ENCODE data around the gene GTF2E1.

Gene GTF2E1

DNA sequence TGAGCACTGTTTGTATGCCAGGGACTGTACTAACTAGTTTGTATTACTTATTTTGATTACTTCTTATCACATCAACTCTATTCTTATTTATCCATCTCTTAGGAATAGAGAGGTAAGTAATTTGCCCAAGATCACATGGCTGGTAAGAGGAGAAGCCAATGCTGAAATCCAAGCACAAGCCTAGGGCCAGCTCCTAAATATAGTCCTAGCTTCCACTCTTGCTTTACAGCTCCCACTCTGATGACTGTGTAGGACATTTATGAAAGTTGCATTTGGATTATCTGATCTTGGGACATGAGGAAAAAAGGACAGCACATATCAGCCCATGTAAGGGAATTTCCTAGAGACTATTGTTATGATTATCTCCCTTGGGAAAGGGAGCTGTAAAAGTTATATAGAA lies 58.1 kb downstream of the GTF2E1 start:
- ChIA-PET POLR2A (no interaction called here), CTCF (no interaction called here)
- TF ChIP-seq BHLHE40 (IDR thresholded peaks at IDR 0.05; ENCODE audit: borderline replicate concordance) (no peak), FOXA1 (IDR thresholded peaks at IDR 0.05) (no peak), ARNT (IDR thresholded peaks at IDR 0.05) (no peak), TARDBP (IDR thresholded peaks at IDR 0.05) (no peak), LEF1 (IDR thresholded peaks at IDR 0.05; ENCODE audit: borderline replicate concordance) (no peak), HDGF (IDR thresholded peaks at IDR 0.05; ENCODE audit: borderline replicate concordance) (no peak), CTBP1 (IDR thresholded peaks at IDR 0.05; ENCODE audit: borderline replicate concordance) (no peak), FOXM1 (IDR thresholded peaks at IDR 0.05; ENCODE audit: borderline replicate concordance) (no peak), SP1 (IDR thresholded peaks at IDR 0.05) (no peak), L3MBTL2 (conservative IDR thresholded peaks at IDR 0.05) (no peak), ELF4 (IDR thresholded peaks at IDR 0.05) (no peak), NFRKB (IDR thresholded peaks at IDR 0.05) (no peak), ZNF384 (IDR thresholded peaks at IDR 0.05) (no peak), SUZ12 (IDR thresholded peaks at IDR 0.05) (no peak), FOXK2 (IDR thresholded peaks at IDR 0.05) (no peak)
- TF ChIP-seq, protein P1, sequence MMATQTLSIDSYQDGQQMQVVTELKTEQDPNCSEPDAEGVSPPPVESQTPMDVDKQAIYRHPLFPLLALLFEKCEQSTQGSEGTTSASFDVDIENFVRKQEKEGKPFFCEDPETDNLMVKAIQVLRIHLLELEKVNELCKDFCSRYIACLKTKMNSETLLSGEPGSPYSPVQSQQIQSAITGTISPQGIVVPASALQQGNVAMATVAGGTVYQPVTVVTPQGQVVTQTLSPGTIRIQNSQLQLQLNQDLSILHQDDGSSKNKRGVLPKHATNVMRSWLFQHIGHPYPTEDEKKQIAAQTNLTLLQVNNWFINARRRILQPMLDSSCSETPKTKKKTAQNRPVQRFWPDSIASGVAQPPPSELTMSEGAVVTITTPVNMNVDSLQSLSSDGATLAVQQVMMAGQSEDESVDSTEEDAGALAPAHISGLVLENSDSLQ (IDR thresholded peaks at IDR 0.05) = no peak
- no peak for DNase-seq (ENCODE audit: extremely low spot score)

DNA sequence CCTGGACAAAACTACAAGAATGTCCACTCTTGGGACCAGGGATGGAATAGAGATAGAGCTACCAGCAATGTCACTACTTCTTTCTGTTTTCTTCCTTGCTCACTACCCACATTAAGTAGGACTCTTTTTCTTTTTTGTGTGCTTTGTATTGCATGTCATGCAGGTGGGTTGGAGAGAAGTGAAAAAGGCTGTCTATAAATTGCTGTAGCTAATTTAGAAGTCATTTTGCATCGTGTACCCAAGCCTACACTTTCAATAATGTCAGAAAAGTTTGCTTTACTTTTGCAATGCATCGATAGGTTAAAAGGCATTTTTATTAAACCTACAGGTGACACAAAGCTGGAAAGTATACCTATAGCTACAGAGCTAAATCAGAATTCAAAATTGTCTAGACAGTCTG lies 58.9 kb downstream of the GTF2E1 start:
- no peak for TF ChIP-seq HDGF (IDR thresholded peaks at IDR 0.05; ENCODE audit: borderline replicate concordance)
- no peak for TF ChIP-seq BHLHE40 (IDR thresholded peaks at IDR 0.05; ENCODE audit: borderline replicate concordance)
- no peak for TF ChIP-seq L3MBTL2 (conservative IDR thresholded peaks at IDR 0.05)
- no peak for TF ChIP-seq CTBP1 (IDR thresholded peaks at IDR 0.05; ENCODE audit: borderline replicate concordance)
- TF ChIP-seq FOXM1 (IDR thresholded peaks at IDR 0.05; ENCODE audit: borderline replicate concordance) = no peak
- TF ChIP-seq ZNF384 (IDR thresholded peaks at IDR 0.05) = no peak
- TF ChIP-seq, protein P1 (IDR thresholded peaks at IDR 0.05) = no peak
- TF ChIP-seq FOXA1 (IDR thresholded peaks at IDR 0.05) = no peak
- TF ChIP-seq SP1 (IDR thresholded peaks at IDR 0.05) = no peak
- TF ChIP-seq SUZ12 (IDR thresholded peaks at IDR 0.05) = no peak
- no peak for TF ChIP-seq ELF4 (IDR thresholded peaks at IDR 0.05)
- no peak for TF ChIP-seq FOXK2 (IDR thresholded peaks at IDR 0.05)
- no peak for TF ChIP-seq NFRKB (IDR thresholded peaks at IDR 0.05)
- no peak for TF ChIP-seq TARDBP (IDR thresholded peaks at IDR 0.05)
- no peak for TF ChIP-seq ARNT (IDR thresholded peaks at IDR 0.05)
- no peak for TF ChIP-seq LEF1 (IDR thresholded peaks at IDR 0.05; ENCODE audit: borderline replicate concordance)
- POLR2A ChIA-PET = no interaction called here
- CTCF ChIA-PET = no interaction called here
- no peak for DNase-seq (ENCODE audit: extremely low spot score)

DNA sequence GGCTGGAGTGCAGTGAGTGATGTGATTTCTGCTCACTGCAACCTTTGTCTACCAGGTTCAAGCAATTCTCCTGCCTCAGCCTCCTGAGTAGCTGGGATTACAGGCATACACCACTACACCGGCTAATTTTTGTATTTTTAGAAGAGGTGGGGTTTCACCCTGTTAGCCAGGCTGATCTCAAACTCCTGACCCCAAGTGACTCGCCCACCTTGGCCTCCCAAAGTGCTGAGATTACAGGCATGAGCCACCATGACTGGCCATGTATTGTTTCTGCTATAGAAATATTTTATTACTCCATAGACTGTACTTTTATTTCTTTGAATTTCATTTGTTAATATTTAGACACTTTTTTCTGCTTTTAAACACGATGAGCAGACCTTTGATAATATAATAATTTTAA lies 60.4 kb downstream of the GTF2E1 start:
- ChIA-PET POLR2A (no interaction called here), CTCF (no interaction called here)
- no peak for DNase-seq (ENCODE audit: extremely low spot score)
- TF ChIP-seq, protein P1 (IDR thresholded peaks at IDR 0.05) = no peak
- TF ChIP-seq SUZ12 (IDR thresholded peaks at IDR 0.05) (no peak), CTBP1 (IDR thresholded peaks at IDR 0.05; ENCODE audit: borderline replicate concordance) (no peak), SP1 (IDR thresholded peaks at IDR 0.05) (no peak), FOXA1 (IDR thresholded peaks at IDR 0.05) (no peak), NFRKB (IDR thresholded peaks at IDR 0.05) (no peak), LEF1 (IDR thresholded peaks at IDR 0.05; ENCODE audit: borderline replicate concordance) (no peak), TARDBP (IDR thresholded peaks at IDR 0.05) (no peak), FOXK2 (IDR thresholded peaks at IDR 0.05) (no peak), BHLHE40 (IDR thresholded peaks at IDR 0.05; ENCODE audit: borderline replicate concordance) (no peak), ARNT (IDR thresholded peaks at IDR 0.05) (no peak)

DNA sequence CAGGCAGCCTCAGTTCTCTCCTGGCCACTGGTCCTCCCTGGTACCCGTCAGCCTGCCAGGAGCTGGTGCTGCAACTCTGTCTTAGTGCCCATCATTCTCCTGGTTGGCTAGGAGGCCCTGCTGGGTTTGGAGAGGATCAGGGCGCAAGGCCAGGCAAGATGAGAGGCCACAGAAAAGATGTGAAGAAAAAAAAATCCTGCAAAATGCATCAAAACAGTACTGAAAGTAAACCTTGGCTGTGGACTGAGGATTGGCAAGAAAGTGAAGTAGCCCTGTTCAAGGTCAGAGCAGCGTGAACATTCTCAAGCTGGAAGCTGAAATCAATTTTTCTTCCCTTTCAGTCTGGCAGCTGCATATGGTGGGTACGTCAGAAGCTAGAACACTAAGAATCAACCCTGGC lies 74.2 kb downstream of the GTF2E1 start:
- POLR2A ChIA-PET = no interaction called here
- no peak for DNase-seq (ENCODE audit: extremely low spot score)
- TF ChIP-seq HDGF (IDR thresholded peaks at IDR 0.05; ENCODE audit: borderline replicate concordance) (no peak), TARDBP (IDR thresholded peaks at IDR 0.05) (no peak), FOXK2 (IDR thresholded peaks at IDR 0.05) (no peak), BHLHE40 (IDR thresholded peaks at IDR 0.05; ENCODE audit: borderline replicate concordance) (no peak), FOXA1 (IDR thresholded peaks at IDR 0.05) (no peak), CTBP1 (IDR thresholded peaks at IDR 0.05; ENCODE audit: borderline replicate concordance) (no peak), SP1 (IDR thresholded peaks at IDR 0.05) (no peak), LEF1 (IDR thresholded peaks at IDR 0.05; ENCODE audit: borderline replicate concordance) (no peak), ARNT (IDR thresholded peaks at IDR 0.05) (no peak), ZNF384 (IDR thresholded peaks at IDR 0.05) (no peak), ELF4 (IDR thresholded peaks at IDR 0.05) (no peak), SUZ12 (IDR thresholded peaks at IDR 0.05) (no peak)
- TF ChIP-seq, protein P1 (IDR thresholded peaks at IDR 0.05) = no peak
- CTCF ChIA-PET = no interaction called here

DNA sequence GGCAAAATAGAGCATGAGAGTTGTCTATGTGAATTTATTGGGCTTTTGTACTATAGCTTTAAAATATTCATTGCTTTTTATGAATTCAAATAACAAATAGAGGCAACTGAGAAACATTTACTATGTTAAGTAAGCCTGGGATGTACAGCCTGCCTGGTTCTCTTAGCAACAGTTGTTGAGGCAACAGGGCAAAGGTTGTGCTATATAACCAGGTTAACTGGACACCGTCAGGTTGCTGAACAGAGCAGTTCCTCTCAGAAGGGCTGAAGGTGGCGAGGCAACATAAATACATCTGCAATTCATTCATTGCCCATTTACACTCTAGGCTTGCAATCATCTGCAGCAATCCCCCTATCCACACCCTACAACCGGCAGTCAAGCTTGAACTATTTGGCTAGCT lies 78.2 kb downstream of the GTF2E1 start:
- DNase-seq (ENCODE audit: extremely low spot score) = no peak
- ChIA-PET POLR2A (no interaction called here), CTCF (no interaction called here)
- no peak for TF ChIP-seq BHLHE40 (IDR thresholded peaks at IDR 0.05; ENCODE audit: borderline replicate concordance)

DNA sequence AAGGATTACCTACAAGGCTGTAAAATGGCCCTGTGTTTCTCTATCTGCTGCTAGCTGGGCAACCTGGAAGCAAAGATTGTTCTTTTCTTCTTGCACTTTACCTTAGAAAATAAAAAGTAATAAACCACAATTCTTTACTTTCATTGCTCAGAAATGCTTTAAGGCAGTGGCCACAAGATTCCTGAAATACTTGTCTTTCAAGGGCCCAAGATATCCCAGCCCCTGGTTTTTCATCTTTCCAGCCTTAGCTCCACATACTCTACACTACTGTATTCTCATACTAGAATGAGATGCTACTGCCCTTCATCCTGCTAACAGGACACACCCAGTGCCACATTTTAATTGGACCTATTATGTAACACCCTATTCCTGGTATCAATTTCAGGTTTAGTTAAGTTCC lies 78.9 kb downstream of the GTF2E1 start:
- POLR2A ChIA-PET = no interaction called here
- CTCF ChIA-PET = no interaction called here
- DNase-seq (ENCODE audit: extremely low spot score) = no peak
- TF ChIP-seq TARDBP (IDR thresholded peaks at IDR 0.05) (no peak), CTBP1 (IDR thresholded peaks at IDR 0.05; ENCODE audit: borderline replicate concordance) (no peak), BHLHE40 (IDR thresholded peaks at IDR 0.05; ENCODE audit: borderline replicate concordance) (no peak), LEF1 (IDR thresholded peaks at IDR 0.05; ENCODE audit: borderline replicate concordance) (no peak), ARNT (IDR thresholded peaks at IDR 0.05) (no peak)
